Prostate gland (tissue), 2 donors: ENCODE measurements around the gene POLR2H.

ENCODE experiments used
- CTCF ChIP-seq, 4 experiments: fragments of 200-600 bp in 2 of 4; fragments of 450-650 bp in 2 of 4; sonication (generic) in 2 of 4; IDR thresholded peaks; 1 replicate in 3 of 4; 2 replicates in 1 of 4; pipeline ENCODE4 v1.5.1; 2016 to 2019; ENCODE audit warnings: antibody characterized with exemption in 4 of 4, mild to moderate bottlenecking in 2 of 4, moderate library complexity in 2 of 4
- POLR2A ChIP-seq: fragments of 450-650 bp; IDR thresholded peaks from one replicate; pipeline ENCODE4 v1.6.1; 2016; ENCODE audit warnings: antibody characterized with exemption, mild to moderate bottlenecking
- POLR2AphosphoS5 ChIP-seq: sonication (generic); formaldehyde crosslinking; IDR thresholded peaks from one replicate; pipeline ENCODE4 v1.6.1; 2017; ENCODE audit warnings: antibody characterized with exemption

GRCh38 chr3:184366619-184367289 lies 5.2 kb downstream of the POLR2H start:
- TF ChIP-seq CTCF (IDR thresholded peaks at IDR 0.05) (no peak), POLR2A (no peak), POLR2AphosphoS5 (no peak)
